Neuronal stem cell (in vitro differentiated cells): ENCODE measurements around the gene PLBD1.

ENCODE experiments used
- DNase-seq: peaks from one replicate; pipeline ENCODE4 v3.0.0-alpha.2; 2013; ENCODE audit warnings: low spot score
- H2AFZ ChIP-seq: one replicate; pipeline ENCODE4 v1.6.1; 2013; ENCODE audit warnings: mild to moderate bottlenecking, low read length, inconsistent platforms
- H2AK5ac ChIP-seq: 2 replicates; pipeline ENCODE4 v1.6.1; 2013; ENCODE audit warnings: low read depth, mild to moderate bottlenecking, inconsistent platforms, low read length, moderate library complexity, mixed read lengths
- H2BK120ac ChIP-seq: 2 replicates; pipeline ENCODE4 v1.6.1; 2013; ENCODE audit warnings: low read depth, mild to moderate bottlenecking, inconsistent platforms, low read length, moderate library complexity, mixed read lengths
- H2BK12ac ChIP-seq: one replicate; pipeline ENCODE4 v1.6.1; 2013; ENCODE audit warnings: low read length, inconsistent platforms
- H2BK15ac ChIP-seq: 2 replicates; pipeline ENCODE4 v1.6.1; 2013; ENCODE audit warnings: mild to moderate bottlenecking, low read length, inconsistent platforms, mixed read lengths
- H2BK5ac ChIP-seq: one replicate; pipeline ENCODE4 v1.6.1; 2013; ENCODE audit warnings: inconsistent platforms, mild to moderate bottlenecking, low read length, moderate library complexity
- H3K14ac ChIP-seq: one replicate; pipeline ENCODE4 v1.6.1; 2013; ENCODE audit warnings: low read length, inconsistent platforms
- H3K18ac ChIP-seq: 2 replicates; pipeline ENCODE4 v1.6.1; 2013; ENCODE audit warnings: low read length, inconsistent platforms
- H3K23ac ChIP-seq: 2 replicates; pipeline ENCODE4 v1.6.1; 2013; ENCODE audit warnings: low read depth, mild to moderate bottlenecking, mixed read lengths, low read length, inconsistent platforms; ENCODE audit not compliant: poor library complexity
- H3K27ac ChIP-seq: replicated peaks from 3 replicates; pipeline ENCODE4 v1.5.1; 2013; ENCODE audit warnings: low read length, inconsistent platforms
- H3K27me3 ChIP-seq, 3 experiments: 2 replicates each; pipeline ENCODE4 v1.6.1; 2013; ENCODE audit warnings: low read length in 3 of 3, mild to moderate bottlenecking in 2 of 3, inconsistent platforms in 1 of 3, low read depth in 1 of 3, mixed read lengths in 1 of 3, moderate library complexity in 1 of 3; ENCODE audit not compliant: control insufficient read depth in 3 of 3, insufficient read depth in 3 of 3
- H3K36me3 ChIP-seq, 2 donors: replicated peaks in 1 of 2; 2 replicates each; pipeline ENCODE4 v1.6.1; 2013; ENCODE audit warnings: low read length in 2 of 2; ENCODE audit not compliant: control insufficient read depth in 2 of 2, insufficient read depth in 2 of 2
- H3K4ac ChIP-seq: 2 replicates; pipeline ENCODE4 v1.6.1; 2013; ENCODE audit warnings: inconsistent platforms, mild to moderate bottlenecking, low read length, moderate library complexity
- H3K4me1 ChIP-seq, 2 donors: 1 replicate in 1 of 2; 2 replicates in 1 of 2; pipeline ENCODE4 v1.6.1; 2013; ENCODE audit warnings: low read length in 2 of 2, low read depth in 1 of 2; ENCODE audit not compliant: control insufficient read depth in 2 of 2, insufficient read depth in 1 of 2
- H3K4me2 ChIP-seq: one replicate; pipeline ENCODE4 v1.6.1; 2013; ENCODE audit warnings: mild to moderate bottlenecking, low read length, inconsistent platforms; ENCODE audit not compliant: insufficient read depth, poor library complexity, severe bottlenecking
- H3K4me3 ChIP-seq, 2 donors: 2 replicates each; pipeline ENCODE4 v1.5.1; 2013; ENCODE audit warnings: low read length in 2 of 2, mild to moderate bottlenecking in 2 of 2, inconsistent platforms in 1 of 2, moderate library complexity in 1 of 2
- H3K79me1 ChIP-seq: one replicate; pipeline ENCODE4 v1.6.1; 2013; ENCODE audit warnings: low read depth, mild to moderate bottlenecking, inconsistent platforms, low read length, moderate library complexity
- H3K9ac ChIP-seq: one replicate; pipeline ENCODE4 v1.6.1; 2013; ENCODE audit warnings: mild to moderate bottlenecking, low read depth, low read length, inconsistent platforms; ENCODE audit not compliant: poor library complexity
- H3K9me3 ChIP-seq, 2 donors: replicated peaks in 1 of 2; 2 replicates each; pipeline versions ENCODE3 to v1.6.1; 2013; ENCODE audit warnings: low read length in 2 of 2, mild to moderate bottlenecking in 2 of 2, inconsistent platforms in 1 of 2, low read depth in 1 of 2, mixed read lengths in 1 of 2, moderate library complexity in 1 of 2; ENCODE audit not compliant: control insufficient read depth in 2 of 2, insufficient read depth in 1 of 2
- H4K8ac ChIP-seq: one replicate; pipeline ENCODE4 v1.6.1; 2013; ENCODE audit warnings: low read depth, mild to moderate bottlenecking, inconsistent platforms, low read length, moderate library complexity
- H4K91ac ChIP-seq: one replicate; pipeline ENCODE4 v1.6.1; 2013; ENCODE audit warnings: low read length, low read depth, mild to moderate bottlenecking, inconsistent platforms; ENCODE audit not compliant: poor library complexity
- WGBS, 2 donors: extraction: QIAGEN DNeasy Blood & Tissue Kit; methylation state at CpG; one replicate each; pipeline ENCODE4 v1.1.7; 2013; ENCODE audit warnings: missing lambda C conversion rate in 2 of 2, mixed read lengths in 1 of 2; ENCODE audit not compliant: insufficient read length in 2 of 2, insufficient replicate concordance in 1 of 2; ENCODE audit errors: extremely low coverage in 2 of 2; 5-methylcytosine and 5-hydroxymethylcytosine counted together

PLBD1 gene

DNA sequence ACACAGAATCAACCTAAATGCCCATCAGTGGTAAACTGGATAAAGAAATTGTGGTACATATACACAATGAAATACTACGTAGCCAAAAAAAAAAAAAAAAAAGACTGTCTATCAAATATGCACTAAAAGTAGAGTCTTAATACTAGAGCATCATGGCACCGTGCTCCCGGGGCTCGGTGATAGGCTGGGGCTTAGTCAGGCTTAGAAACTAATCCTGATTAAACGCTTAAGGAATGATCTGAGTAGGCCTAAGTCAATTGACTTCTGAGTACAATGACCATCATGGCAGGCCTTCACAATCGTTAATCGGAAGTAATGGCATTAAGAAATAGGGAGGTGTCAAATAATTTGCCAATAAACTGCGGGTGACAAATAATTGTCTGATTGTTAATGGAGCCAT lies 9.7 kb downstream of the PLBD1 start:
- Histone ChIP-seq H4K91ac (no peak overlapping the region), H2BK15ac (no peak overlapping the region), H3K4me1 (no peaks in the 10 kb centered on the region), H2AFZ (no peak overlapping the region), H3K23ac (no peak overlapping the region), H3K14ac (no peak overlapping the region), H2BK120ac (no peak overlapping the region), H3K9me3 (peaks cover 0 to 3% of the 10 kb centered on the region in 2 donors), H3K4ac (no peak overlapping the region), H3K4me2 (no peak overlapping the region), H2BK5ac (no peak overlapping the region), H3K79me1 (no peaks in the 10 kb centered on the region), H3K18ac (no peak overlapping the region), H3K36me3 (no peaks in the 10 kb centered on the region), H2AK5ac (no peak overlapping the region), H3K27ac (no peak overlapping the region), H3K4me3 (no peak overlapping the region), H3K9ac (no peak overlapping the region), H3K27me3 (no peaks in the 10 kb centered on the region), H4K8ac (no peak overlapping the region), H2BK12ac (no peak overlapping the region)
- DNase-seq: no peak
- WGBS, 2 donors: no CpG with 5 or more reads among the region's 8 CpGs

GRCh38 chr12:14554281-14555007 lies 13.2 kb downstream of the PLBD1 start:
- H3K23ac ChIP-seq: no peak overlapping the region
- H3K4me1 ChIP-seq: no peaks in the 10 kb centered on the region
- no peaks in the 10 kb centered on the region for H3K36me3 ChIP-seq
- H3K27me3 ChIP-seq: no peaks in the 10 kb centered on the region
- no peak for DNase-seq
- no peak overlapping the region for H3K4me2 ChIP-seq
- no peak overlapping the region for H3K9ac ChIP-seq
- H3K14ac ChIP-seq: no peak overlapping the region
- no peak overlapping the region for H3K27ac ChIP-seq
- H2BK120ac ChIP-seq: no peak overlapping the region
- no peaks in the 10 kb centered on the region for H3K79me1 ChIP-seq
- no peak overlapping the region for H2AK5ac ChIP-seq
- H3K18ac ChIP-seq: peak overlapping the region; percentile 29
- no CpG with 5 or more reads among the region's 9 CpGs for WGBS, 2 donors
- no peak overlapping the region for H4K8ac ChIP-seq
- no peak overlapping the region for H3K4ac ChIP-seq
- H4K91ac ChIP-seq: no peak overlapping the region
- H2AFZ ChIP-seq: no peak overlapping the region
- H2BK5ac ChIP-seq: no peak overlapping the region
- no peak overlapping the region for H2BK12ac ChIP-seq
- no peak overlapping the region for H2BK15ac ChIP-seq
- H3K4me3 ChIP-seq: no peak overlapping the region
- H3K9me3 ChIP-seq: peaks cover 0 to 3% of the 10 kb centered on the region in 2 donors

GRCh38 chr12:14548609-14549008 lies 19.1 kb downstream of the PLBD1 start:
- no peak overlapping the region for H3K4me3 ChIP-seq
- no peak overlapping the region for H3K23ac ChIP-seq
- no peak overlapping the region for H4K91ac ChIP-seq
- no peak overlapping the region for H2BK120ac ChIP-seq
- no peak overlapping the region for H3K18ac ChIP-seq
- no CpG with 5 or more reads among the region's 6 CpGs for WGBS, 2 donors
- no peak overlapping the region for H2AFZ ChIP-seq
- no peaks in the 10 kb centered on the region for H3K36me3 ChIP-seq
- H3K9ac ChIP-seq: no peak overlapping the region
- DNase-seq: no peak
- no peaks in the 10 kb centered on the region for H3K27me3 ChIP-seq
- no peak overlapping the region for H3K4ac ChIP-seq
- no peak overlapping the region for H2BK15ac ChIP-seq
- H3K27ac ChIP-seq: no peak overlapping the region
- H4K8ac ChIP-seq: no peak overlapping the region
- H3K79me1 ChIP-seq: no peaks in the 10 kb centered on the region
- H3K4me1 ChIP-seq: no peaks in the 10 kb centered on the region
- H3K9me3 ChIP-seq: no peaks in the 10 kb centered on the region
- H2BK5ac ChIP-seq: no peak overlapping the region
- H2AK5ac ChIP-seq: no peak overlapping the region
- H2BK12ac ChIP-seq: no peak overlapping the region
- no peak overlapping the region for H3K14ac ChIP-seq
- no peak overlapping the region for H3K4me2 ChIP-seq

DNA sequence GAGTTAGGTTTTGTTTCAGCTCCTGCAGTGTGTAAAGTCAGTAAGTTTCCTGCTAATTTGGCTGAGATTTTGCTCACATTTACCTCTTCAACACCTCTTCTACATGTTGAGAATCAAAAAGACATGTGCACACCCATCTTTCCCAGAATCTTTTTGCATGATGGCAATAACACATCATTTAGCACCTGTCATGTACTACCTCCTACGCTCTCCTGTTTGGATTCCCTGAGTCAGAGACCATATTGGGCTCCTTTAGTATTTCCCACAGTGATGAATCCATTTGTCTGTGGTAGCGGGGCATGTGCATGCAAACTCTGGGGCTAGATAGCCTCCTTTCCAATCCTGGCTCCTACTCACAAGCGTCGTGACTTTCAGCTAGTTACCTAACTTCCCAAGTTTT lies 20.1 kb downstream of the PLBD1 start:
- Histone ChIP-seq H2BK15ac (no peak overlapping the region), H3K18ac (no peak overlapping the region), H4K8ac (no peak overlapping the region), H2BK12ac (no peak overlapping the region), H2BK120ac (no peak overlapping the region), H3K4me1 (no peaks in the 10 kb centered on the region), H3K27me3 (no peaks in the 10 kb centered on the region), H3K4me2 (no peak overlapping the region), H3K27ac (no peak overlapping the region), H2AFZ (no peak overlapping the region), H3K4me3 (no peak overlapping the region), H3K4ac (no peak overlapping the region), H3K9ac (no peak overlapping the region), H3K9me3 (no peaks in the 10 kb centered on the region), H2AK5ac (no peak overlapping the region), H3K36me3 (no peaks in the 10 kb centered on the region), H3K23ac (no peak overlapping the region), H3K14ac (no peak overlapping the region), H3K79me1 (no peaks in the 10 kb centered on the region), H2BK5ac (no peak overlapping the region), H4K91ac (no peak overlapping the region)
- no peak for DNase-seq
- WGBS, 2 donors: no CpG with 5 or more reads among the region's 4 CpGs
